DMS153 treated with DMSO at 0.1 percent for 48 hours (cell line): Measurements from ENCODE around the gene PEF1.

Experiments
- DNase-seq: peaks from one replicate; lab custom pipeline; 2025; ENCODE audit not compliant: unreplicated experiment; lab: John Stamatoyannopoulos, UW

PEF1 gene

GRCh38 chr1:31644560-31645273 lies at the start of gene PEF1:
PEF1 (minus strand) TSS chr1:31644876; CDS start chr1:31644864, 12 bp downstream.
- peak; percentile 100 for DNase-seq

GRCh38 chr1:31693231-31693630 lies 48.6 kb upstream of the PEF1 start:
- no peak for DNase-seq

- no peak for DNase-seq
Measured at GRCh38 chr1:31691951-31692350, 47.3 kb upstream of the PEF1 start.

GRCh38 chr1:31691446-31691845 lies 46.8 kb upstream of the PEF1 start:
- DNase-seq, result no peak

GRCh38 chr1:31690921-31691320 lies 46.2 kb upstream of the PEF1 start:
- DNase-seq, result no peak

- no peak for DNase-seq
Measured at GRCh38 chr1:31689854-31690253, 45.2 kb upstream of the PEF1 start.

- DNase-seq, result no peak
Measured at GRCh38 chr1:31689379-31689778, 44.7 kb upstream of the PEF1 start.

- DNase-seq, result no peak
Measured at GRCh38 chr1:31688233-31688918, 43.7 kb upstream of the PEF1 start.

GRCh38 chr1:31687601-31688000 lies 42.9 kb upstream of the PEF1 start:
- DNase-seq, result no peak

- DNase-seq, result no peak
Measured at GRCh38 chr1:31685795-31686194, 41.1 kb upstream of the PEF1 start.

GRCh38 chr1:31683997-31684396 lies 39.3 kb upstream of the PEF1 start:
- DNase-seq, result no peak

GRCh38 chr1:31681415-31681814 lies 36.7 kb upstream of the PEF1 start:
- DNase-seq, result no peak

GRCh38 chr1:31679676-31680230 lies 35.1 kb upstream of the PEF1 start:
- no peak for DNase-seq

GRCh38 chr1:31679091-31679490 lies 34.4 kb upstream of the PEF1 start:
- DNase-seq, result no peak

GRCh38 chr1:31678681-31679080 lies 34.0 kb upstream of the PEF1 start:
- DNase-seq, result no peak

- DNase-seq, result no peak
Measured at GRCh38 chr1:31677949-31678348, 33.3 kb upstream of the PEF1 start.

GRCh38 chr1:31677401-31677800 lies 32.7 kb upstream of the PEF1 start:
- no peak for DNase-seq

GRCh38 chr1:31675756-31676155 lies 31.1 kb upstream of the PEF1 start:
- DNase-seq, result no peak

GRCh38 chr1:31675161-31675560 lies 30.5 kb upstream of the PEF1 start:
- no peak for DNase-seq

- no peak for DNase-seq
Measured at GRCh38 chr1:31674626-31675025, 29.9 kb upstream of the PEF1 start.

- no peak for DNase-seq
Measured at GRCh38 chr1:31673433-31673832, 28.8 kb upstream of the PEF1 start.

- DNase-seq, result no peak
Measured at GRCh38 chr1:31672986-31673385, 28.3 kb upstream of the PEF1 start.
